Measurements from ENCODE around the gene TECPR2. TPM values are rescaled to one million over a fixed set of nuclear protein-coding genes. Genes with fewer than 3 reads are reported as not detected.

Gene TECPR2
- polyA plus RNA-seq, 1 donor (not counting 4 experiments of a cell fraction or from before 2014, with no cell fraction given), result 8.3 TPM

GRCh38 chr14:102403028-102403427 lies 40.3 kb downstream of the TECPR2 start:
- Histone ChIP-seq H3K9me1 (ENCODE audit: control insufficient read depth, extremely low read depth, insufficient read depth, low read length) (no peaks in the 10 kb centered on the region), H3K27me3 (ENCODE audit: control insufficient read depth, extremely low read depth, insufficient read depth, low read length) (no peaks in the 10 kb centered on the region), H3K36me3 (ENCODE audit: control insufficient read depth in 2 of 2, extremely low read depth in 1 of 2, insufficient read depth in 2 of 2, low read length in 2 of 2) (no peaks in the 10 kb centered on the region), H2AFZ (ENCODE audit: control insufficient read depth, low read length) (no peak overlapping the region), H3K4me1 (ENCODE audit: control insufficient read depth, extremely low read depth, insufficient read depth, low read length) (no peaks in the 10 kb centered on the region), H4K20me1 (ENCODE audit: control insufficient read depth, extremely low read depth, insufficient read depth, low read length) (no peaks in the 10 kb centered on the region), H3K4me3 (ENCODE audit: control insufficient read depth in 2 of 3, extremely low read depth in 1 of 3, insufficient read depth in 2 of 3, low read depth in 1 of 3, low read length in 3 of 3) (no peak overlapping the region), H3K9me3 (ENCODE audit: control insufficient read depth, low read depth, low read length) (no peaks in the 10 kb centered on the region), H3K27ac (ENCODE audit: control insufficient read depth, insufficient read depth, low read length) (no peak overlapping the region), H3K9ac (ENCODE audit: control insufficient read depth, extremely low read depth, insufficient read depth, low read length) (no peak overlapping the region), H3K4me2 (ENCODE audit: control insufficient read depth, extremely low read depth, insufficient read depth, low read depth, low read length) (no peak overlapping the region), H3K79me2 (ENCODE audit: control insufficient read depth, insufficient read depth, low read length) (no peaks in the 10 kb centered on the region)
- FAIRE-seq, result no peak
- no peak for TF ChIP-seq EZH2 (IDR thresholded peaks at IDR 0.05; ENCODE audit: low read length)
- TF ChIP-seq CTCF (optimal IDR thresholded peaks at IDR 0.05 in 1 of 3, IDR thresholded peaks at IDR 0.05 in 1 of 3, conservative IDR thresholded peaks at IDR 0.05 in 1 of 3; ENCODE audit: extremely low read depth in 1 of 3, insufficient read depth in 2 of 3, low read length in 3 of 3), result no peak
- dilution Hi-C loops (cut with MboI; ENCODE audit: extremely low pct_ligation_motif_present, low sequenced_read_pairs), result no loop called here
- DNase-seq (ENCODE audit: low read depth, low spot score), result no peak

GRCh38 chr14:102407258-102407657 lies 44.5 kb downstream of the TECPR2 start:
- Histone ChIP-seq H3K9me1 (ENCODE audit: control insufficient read depth, extremely low read depth, insufficient read depth, low read length) (no peaks in the 10 kb centered on the region), H3K27ac (ENCODE audit: control insufficient read depth, insufficient read depth, low read length) (no peak overlapping the region), H3K4me1 (ENCODE audit: control insufficient read depth, extremely low read depth, insufficient read depth, low read length) (no peaks in the 10 kb centered on the region), H4K20me1 (ENCODE audit: control insufficient read depth, extremely low read depth, insufficient read depth, low read length) (no peaks in the 10 kb centered on the region), H2AFZ (ENCODE audit: control insufficient read depth, low read length) (no peak overlapping the region), H3K4me3 (ENCODE audit: control insufficient read depth in 2 of 3, extremely low read depth in 1 of 3, insufficient read depth in 2 of 3, low read depth in 1 of 3, low read length in 3 of 3) (no peak overlapping the region), H3K9ac (ENCODE audit: control insufficient read depth, extremely low read depth, insufficient read depth, low read length) (no peak overlapping the region), H3K9me3 (ENCODE audit: control insufficient read depth, low read depth, low read length) (no peaks in the 10 kb centered on the region), H3K36me3 (ENCODE audit: control insufficient read depth in 2 of 2, extremely low read depth in 1 of 2, insufficient read depth in 2 of 2, low read length in 2 of 2) (peaks cover 0 to 2% of the 10 kb centered on the region in 2 experiments), H3K4me2 (ENCODE audit: control insufficient read depth, extremely low read depth, insufficient read depth, low read depth, low read length) (no peak overlapping the region), H3K79me2 (ENCODE audit: control insufficient read depth, insufficient read depth, low read length) (no peaks in the 10 kb centered on the region), H3K27me3 (ENCODE audit: control insufficient read depth, extremely low read depth, insufficient read depth, low read length) (no peaks in the 10 kb centered on the region)
- dilution Hi-C loops (cut with MboI; ENCODE audit: extremely low pct_ligation_motif_present, low sequenced_read_pairs), result no loop called here
- FAIRE-seq (no peak), DNase-seq (ENCODE audit: low read depth, low spot score) (no peak)
- TF ChIP-seq CTCF (optimal IDR thresholded peaks at IDR 0.05 in 1 of 3, IDR thresholded peaks at IDR 0.05 in 1 of 3, conservative IDR thresholded peaks at IDR 0.05 in 1 of 3; ENCODE audit: extremely low read depth in 1 of 3, insufficient read depth in 2 of 3, low read length in 3 of 3) (no peak), EZH2 (IDR thresholded peaks at IDR 0.05; ENCODE audit: low read length) (no peak)
